HEK293T (cell line): Measurements from ENCODE around the gene PRND.
"Not testable (repeated sequence)": the region's sequence is repeated elsewhere in the genome, so short reads cannot be mapped to it uniquely, and the experiment has no call there.

ENCODE experiments used
- CTCF ChIA-PET: fragments of 350-600 bp; formaldehyde crosslinking; extraction: SDS; loops from one replicate; lab custom pipeline; 2021; ENCODE audit warnings: antibody characterized with exemption, inconsistent platforms; lab: Yijun Ruan, JAX
- POLR2A ChIA-PET: fragments of 350-600 bp; formaldehyde crosslinking; extraction: SDS; loops from one replicate; lab custom pipeline; 2020; ENCODE audit warnings: antibody characterized with exemption, inconsistent platforms; lab: Yijun Ruan, JAX
- DNase-seq: peaks from one replicate; pipeline ENCODE4 v3.0.0; 2012; ENCODE audit warnings: mixed read lengths; ENCODE audit errors: extremely low spot score
- ARNT ChIP-seq: fragments of 450-650 bp; IDR thresholded peaks from 2 replicates; pipeline ENCODE4 v1.6.1; 2017; ENCODE audit warnings: mild to moderate bottlenecking
- BHLHE40 ChIP-seq: fragments of 450-650 bp; IDR thresholded peaks from 2 replicates; pipeline ENCODE4 v1.6.1; 2016; ENCODE audit warnings: mild to moderate bottlenecking, moderate library complexity, borderline replicate concordance
- CTBP1 ChIP-seq: fragments of 450-650 bp; IDR thresholded peaks from 2 replicates; pipeline ENCODE4 v1.6.1; 2016; ENCODE audit warnings: borderline replicate concordance
- ELF4 ChIP-seq: fragments of 450-650 bp; IDR thresholded peaks from 2 replicates; pipeline ENCODE4 v1.6.1; 2017; ENCODE audit warnings: antibody characterized with exemption
- FOXA1 ChIP-seq: fragments of 450-650 bp; IDR thresholded peaks from 2 replicates; pipeline ENCODE4 v1.6.1; 2016; ENCODE audit warnings: mild to moderate bottlenecking
- FOXK2 ChIP-seq: fragments of 450-650 bp; IDR thresholded peaks from 2 replicates; pipeline ENCODE4 v1.6.1; 2016; ENCODE audit warnings: mild to moderate bottlenecking
- FOXM1 ChIP-seq: fragments of 450-650 bp; IDR thresholded peaks from 2 replicates; pipeline ENCODE4 v1.6.1; 2017; ENCODE audit warnings: mild to moderate bottlenecking, borderline replicate concordance
- HDGF ChIP-seq: fragments of 450-650 bp; IDR thresholded peaks from 2 replicates; pipeline ENCODE4 v1.6.1; 2017; ENCODE audit warnings: antibody characterized with exemption, borderline replicate concordance
- L3MBTL2 ChIP-seq: fragments of 450-650 bp; conservative IDR thresholded peaks from 2 replicates; pipeline ENCODE4 v1.6.1; 2016; ENCODE audit warnings: mild to moderate bottlenecking
- LEF1 ChIP-seq: fragments of 450-650 bp; IDR thresholded peaks from 2 replicates; pipeline ENCODE4 v1.6.1; 2017; ENCODE audit warnings: mild to moderate bottlenecking, borderline replicate concordance
- NFRKB ChIP-seq: fragments of 450-650 bp; IDR thresholded peaks from 2 replicates; pipeline ENCODE4 v1.6.1; 2016; ENCODE audit warnings: mild to moderate bottlenecking, moderate library complexity
- SP1 ChIP-seq: fragments of 450-650 bp; IDR thresholded peaks from 2 replicates; pipeline ENCODE4 v1.6.1; 2017
- SUZ12 ChIP-seq: fragments of 450-650 bp; IDR thresholded peaks from 2 replicates; pipeline ENCODE4 v1.6.1; 2016; ENCODE audit warnings: mild to moderate bottlenecking
- TARDBP ChIP-seq: fragments of 450-650 bp; IDR thresholded peaks from 2 replicates; pipeline ENCODE4 v1.6.1; 2016
- ZNF384 ChIP-seq: fragments of 450-650 bp; IDR thresholded peaks from 2 replicates; pipeline ENCODE4 v1.6.1; 2016
- TF ChIP-seq, protein P1 (sequence below): fragments of 450-650 bp; IDR thresholded peaks from 2 replicates; pipeline ENCODE4 v1.6.1; 2016

Gene PRND

DNA sequence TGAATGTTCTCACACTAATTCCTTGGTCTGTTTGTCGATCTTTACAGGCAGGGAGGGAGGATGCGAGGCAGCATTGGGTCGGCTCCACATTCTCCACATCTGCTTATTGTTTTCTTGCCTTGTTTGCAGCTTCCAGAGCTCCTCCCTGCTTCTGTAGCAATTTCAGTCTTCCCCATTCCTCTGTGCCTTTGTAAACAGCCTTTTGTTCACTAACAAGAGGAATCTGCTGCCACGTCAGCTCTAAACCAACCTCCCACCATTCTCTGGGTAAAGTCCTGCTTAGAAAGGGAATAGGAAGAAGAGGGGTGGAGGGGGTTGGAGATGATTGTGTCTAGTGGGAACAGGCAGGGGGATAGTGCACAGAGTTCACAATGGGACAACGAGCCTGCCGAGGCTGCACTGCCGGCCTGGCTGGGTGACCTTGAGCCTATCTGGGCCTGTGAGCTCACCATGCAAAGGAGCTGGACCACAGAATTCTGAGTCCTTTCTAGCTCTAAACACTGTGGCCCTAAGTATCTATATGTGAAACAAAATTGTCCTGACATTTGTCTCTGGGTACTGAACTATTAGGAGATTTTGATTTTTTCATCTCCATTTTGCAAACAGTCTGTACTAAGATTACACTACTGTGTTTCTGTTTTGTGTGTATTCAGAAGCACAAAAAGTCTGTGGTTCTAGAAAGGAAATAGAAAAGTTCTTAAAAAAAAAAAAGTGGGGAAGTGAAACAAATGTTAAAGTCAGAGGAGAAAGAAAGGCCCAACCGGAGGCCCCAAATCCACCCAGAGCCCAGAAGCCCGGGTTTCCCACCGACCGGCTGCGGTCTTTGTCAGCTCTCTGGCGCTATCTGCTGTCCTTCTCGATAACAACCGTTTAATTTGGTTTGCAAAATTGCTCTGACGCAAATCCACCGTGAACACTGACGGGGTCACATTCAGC, 1.4 kb upstream of the PRND start:
- TF ChIP-seq FOXM1 (no peak), LEF1 (no peak), L3MBTL2 (no peak), FOXA1 (no peak), NFRKB (no peak), HDGF (no peak), BHLHE40 (no peak), FOXK2 (no peak), ZNF384 (no peak), SUZ12 (no peak), CTBP1 (no peak), SP1 (no peak), TARDBP (no peak), ARNT (no peak), ELF4 (no peak)
- TF ChIP-seq, protein P1, sequence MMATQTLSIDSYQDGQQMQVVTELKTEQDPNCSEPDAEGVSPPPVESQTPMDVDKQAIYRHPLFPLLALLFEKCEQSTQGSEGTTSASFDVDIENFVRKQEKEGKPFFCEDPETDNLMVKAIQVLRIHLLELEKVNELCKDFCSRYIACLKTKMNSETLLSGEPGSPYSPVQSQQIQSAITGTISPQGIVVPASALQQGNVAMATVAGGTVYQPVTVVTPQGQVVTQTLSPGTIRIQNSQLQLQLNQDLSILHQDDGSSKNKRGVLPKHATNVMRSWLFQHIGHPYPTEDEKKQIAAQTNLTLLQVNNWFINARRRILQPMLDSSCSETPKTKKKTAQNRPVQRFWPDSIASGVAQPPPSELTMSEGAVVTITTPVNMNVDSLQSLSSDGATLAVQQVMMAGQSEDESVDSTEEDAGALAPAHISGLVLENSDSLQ: no peak
- ChIA-PET POLR2A (no interaction called here), CTCF (interaction anchor here (0.6 to 1.8 kb wide), 5 partner anchors 9 to 117 kb away, joined by 3 to 6 read pairs (median 3); no protein-coding TSS in a partner anchor)
- DNase-seq: peak; percentile 81

DNA sequence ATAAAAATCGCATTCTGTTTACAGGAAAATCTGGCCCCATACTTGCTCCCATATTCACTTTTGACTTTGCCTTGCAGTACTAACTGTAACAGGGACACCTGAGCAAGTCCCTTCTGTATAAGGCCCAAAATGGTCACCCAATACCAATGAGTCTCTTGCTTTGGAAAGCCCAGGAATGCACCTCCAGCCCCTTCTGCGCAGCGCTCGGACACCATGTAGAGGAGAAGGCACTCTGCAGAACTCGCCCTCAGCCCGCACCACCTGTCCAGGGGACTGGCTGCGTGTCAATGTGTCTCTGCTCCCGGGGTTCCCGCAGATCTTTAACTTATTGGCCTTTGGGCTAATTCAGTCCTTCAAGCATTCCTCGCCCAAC, 746 bp upstream of the PRND start:
- ChIA-PET CTCF (interaction anchor here (1.1 to 1.8 kb wide), 2 partner anchors 9 to 107 kb away, joined by 3 to 6 read pairs; no protein-coding TSS in a partner anchor), POLR2A (no interaction called here)
- DNase-seq: no peak
- TF ChIP-seq SP1: no peak

DNA sequence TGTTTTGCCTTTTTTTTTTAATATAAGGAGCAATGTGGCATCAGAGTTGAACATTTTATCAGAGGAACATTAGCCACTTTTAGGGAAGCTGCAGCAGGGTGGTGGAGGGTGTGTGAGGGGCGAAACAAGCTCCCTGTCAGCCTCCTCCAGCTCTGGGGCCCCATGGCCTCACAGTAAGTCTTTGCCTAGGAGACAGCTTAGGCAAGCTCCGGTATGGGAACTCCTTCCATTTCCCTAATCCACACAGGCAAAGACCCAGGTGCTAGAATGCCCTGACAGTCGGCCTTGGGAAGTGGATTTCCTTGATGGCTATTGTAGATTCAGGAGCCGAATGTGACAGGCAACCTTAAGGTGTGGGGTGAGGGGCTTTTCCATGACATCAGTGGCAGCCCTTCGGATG, 862 bp downstream of the PRND start:
- TF ChIP-seq FOXA1 (no peak), NFRKB (no peak), HDGF (no peak), CTBP1 (no peak), ZNF384 (no peak)
- DNase-seq: no peak
- POLR2A ChIA-PET: no interaction called here
- CTCF ChIA-PET: interaction anchor here (1.0 to 2.2 kb wide), 3 partner anchors 18 to 128 kb away, joined by 3 to 6 read pairs (median 5); no protein-coding TSS in a partner anchor

DNA sequence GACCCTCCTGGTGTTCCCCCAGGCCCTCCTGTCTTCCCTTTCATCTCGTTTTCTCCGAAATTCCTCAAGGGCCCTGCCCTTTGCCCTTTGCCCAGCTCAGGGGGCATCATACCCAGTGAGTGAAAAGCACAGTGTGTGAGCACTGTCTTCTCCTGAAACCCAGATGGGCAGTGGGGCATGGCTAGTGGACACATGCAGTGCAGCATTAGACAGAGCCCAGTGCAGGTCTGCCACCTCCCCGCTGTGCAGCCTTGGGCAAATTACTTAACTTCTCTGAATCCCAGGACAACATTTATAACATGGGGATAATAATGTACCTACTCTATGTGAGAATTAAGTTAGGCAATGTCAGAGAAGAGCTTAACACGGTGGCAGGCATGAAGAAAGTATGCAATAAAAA, 1.3 kb downstream of the PRND start:
- TF ChIP-seq LEF1 (no peak), NFRKB (no peak), FOXA1 (no peak), BHLHE40 (no peak), ARNT (no peak)
- CTCF ChIA-PET: interaction anchor here (1.1 to 2.2 kb wide), 2 partner anchors 109 to 128 kb away, joined by 3 to 6 read pairs; no protein-coding TSS in a partner anchor
- POLR2A ChIA-PET: no interaction called here
- DNase-seq: no peak

DNA sequence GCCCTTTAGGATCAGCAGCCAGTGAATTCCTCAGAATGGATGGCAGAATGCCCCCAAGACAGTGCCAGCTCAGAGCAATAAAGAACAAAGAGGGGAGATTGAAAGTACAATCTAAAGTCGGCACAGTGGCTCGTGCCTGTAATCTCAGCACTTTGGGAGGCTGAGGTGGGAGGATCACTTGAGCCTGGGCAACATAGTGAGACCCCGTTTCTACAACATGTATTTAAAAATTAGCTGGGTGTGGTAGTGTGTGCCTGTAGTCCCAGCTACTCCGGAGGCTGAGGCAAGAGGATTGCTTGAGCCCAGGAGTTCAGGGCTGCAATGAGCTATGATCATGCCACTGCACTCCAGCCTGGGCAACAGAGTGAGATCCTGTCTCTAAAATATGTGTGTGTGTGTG, 1.8 kb downstream of the PRND start:
- CTCF ChIA-PET: interaction anchor here (2.2 kb wide), 1 partner anchor 110 kb away, joined by 6 read pairs; no protein-coding TSS in a partner anchor
- POLR2A ChIA-PET, DNase-seq: not testable (repeated sequence)

DNA sequence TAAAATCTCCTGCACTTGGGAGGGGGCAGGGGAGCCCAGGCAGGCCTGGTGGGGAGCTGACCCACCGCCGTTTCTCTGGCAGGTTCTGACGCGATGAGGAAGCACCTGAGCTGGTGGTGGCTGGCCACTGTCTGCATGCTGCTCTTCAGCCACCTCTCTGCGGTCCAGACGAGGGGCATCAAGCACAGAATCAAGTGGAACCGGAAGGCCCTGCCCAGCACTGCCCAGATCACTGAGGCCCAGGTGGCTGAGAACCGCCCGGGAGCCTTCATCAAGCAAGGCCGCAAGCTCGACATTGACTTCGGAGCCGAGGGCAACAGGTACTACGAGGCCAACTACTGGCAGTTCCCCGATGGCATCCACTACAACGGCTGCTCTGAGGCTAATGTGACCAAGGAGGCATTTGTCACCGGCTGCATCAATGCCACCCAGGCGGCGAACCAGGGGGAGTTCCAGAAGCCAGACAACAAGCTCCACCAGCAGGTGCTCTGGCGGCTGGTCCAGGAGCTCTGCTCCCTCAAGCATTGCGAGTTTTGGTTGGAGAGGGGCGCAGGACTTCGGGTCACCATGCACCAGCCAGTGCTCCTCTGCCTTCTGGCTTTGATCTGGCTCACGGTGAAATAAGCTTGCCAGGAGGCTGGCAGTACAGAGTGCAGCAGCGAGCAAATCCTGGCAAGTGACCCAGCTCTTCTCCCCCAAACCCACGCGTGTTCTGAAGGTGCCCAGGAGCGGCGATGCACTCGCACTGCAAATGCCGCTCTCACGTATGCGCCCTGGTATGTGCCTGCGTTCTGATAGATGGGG, 3.0 kb downstream of the PRND start:
- ChIA-PET POLR2A (no interaction called here), CTCF (no interaction called here)
- no peak for TF ChIP-seq LEF1
- TF ChIP-seq L3MBTL2: no peak
- TF ChIP-seq NFRKB: no peak
- no peak for TF ChIP-seq SP1
- no peak for TF ChIP-seq ZNF384
- no peak for TF ChIP-seq BHLHE40
- TF ChIP-seq, protein P1: no peak
- DNase-seq: no peak

DNA sequence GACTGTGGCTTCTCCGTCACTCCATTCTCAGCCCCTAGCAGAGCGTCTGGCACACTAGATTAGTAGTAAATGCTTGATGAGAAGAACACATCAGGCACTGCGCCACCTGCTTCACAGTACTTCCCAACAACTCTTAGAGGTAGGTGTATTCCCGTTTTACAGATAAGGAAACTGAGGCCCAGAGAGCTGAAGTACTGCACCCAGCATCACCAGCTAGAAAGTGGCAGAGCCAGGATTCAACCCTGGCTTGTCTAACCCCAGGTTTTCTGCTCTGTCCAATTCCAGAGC, 3.5 kb downstream of the PRND start:
- ChIA-PET POLR2A (no interaction called here), CTCF (no interaction called here)
- TF ChIP-seq HDGF (no peak), NFRKB (no peak), FOXK2 (no peak), BHLHE40 (no peak), ZNF384 (no peak)
- DNase-seq: no peak
